ENCODE measurements around the gene TOGARAM2. TPM values are rescaled to one million over a fixed set of nuclear protein-coding genes. Genes with fewer than 3 reads are reported as not detected.

TOGARAM2 gene
- total RNA-seq = 1 to 10 TPM in 1 of 2 donors, under 1 TPM in 1; 0.49 to 2.4 TPM

DNA sequence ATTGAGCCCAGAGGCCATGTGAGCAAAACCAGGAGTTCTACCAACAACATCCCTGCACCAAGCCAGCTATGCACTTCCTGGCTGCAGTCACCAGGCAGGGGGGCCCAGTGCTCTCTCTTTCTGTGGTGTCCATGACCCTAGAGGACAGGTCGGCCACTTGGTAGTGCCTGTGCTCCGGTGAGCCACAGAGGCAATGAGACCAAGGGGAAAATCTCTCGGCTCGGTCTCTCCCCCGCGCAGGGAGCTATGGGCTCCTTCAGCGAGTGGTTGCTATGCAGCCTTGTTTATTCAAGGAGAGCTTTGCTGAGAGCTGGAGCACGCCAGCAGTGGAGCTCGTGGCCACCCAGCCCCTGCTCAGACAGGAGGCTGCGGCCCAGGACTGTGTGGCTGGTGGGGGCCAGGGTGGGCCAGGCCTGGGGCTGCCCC lies at the start of gene TOGARAM2:
TOGARAM2 (plus strand) TSS at position 283 of the 426 bp plus-strand sequence. CDS start 13,537 bp downstream, outside the sequence.
- no peak for DNase-seq (ENCODE audit: low spot score)
- TF ChIP-seq, protein P1, sequence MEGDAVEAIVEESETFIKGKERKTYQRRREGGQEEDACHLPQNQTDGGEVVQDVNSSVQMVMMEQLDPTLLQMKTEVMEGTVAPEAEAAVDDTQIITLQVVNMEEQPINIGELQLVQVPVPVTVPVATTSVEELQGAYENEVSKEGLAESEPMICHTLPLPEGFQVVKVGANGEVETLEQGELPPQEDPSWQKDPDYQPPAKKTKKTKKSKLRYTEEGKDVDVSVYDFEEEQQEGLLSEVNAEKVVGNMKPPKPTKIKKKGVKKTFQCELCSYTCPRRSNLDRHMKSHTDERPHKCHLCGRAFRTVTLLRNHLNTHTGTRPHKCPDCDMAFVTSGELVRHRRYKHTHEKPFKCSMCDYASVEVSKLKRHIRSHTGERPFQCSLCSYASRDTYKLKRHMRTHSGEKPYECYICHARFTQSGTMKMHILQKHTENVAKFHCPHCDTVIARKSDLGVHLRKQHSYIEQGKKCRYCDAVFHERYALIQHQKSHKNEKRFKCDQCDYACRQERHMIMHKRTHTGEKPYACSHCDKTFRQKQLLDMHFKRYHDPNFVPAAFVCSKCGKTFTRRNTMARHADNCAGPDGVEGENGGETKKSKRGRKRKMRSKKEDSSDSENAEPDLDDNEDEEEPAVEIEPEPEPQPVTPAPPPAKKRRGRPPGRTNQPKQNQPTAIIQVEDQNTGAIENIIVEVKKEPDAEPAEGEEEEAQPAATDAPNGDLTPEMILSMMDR (IDR thresholded peaks at IDR 0.05) = no peak
- Histone ChIP-seq H3K36me3 (no peaks in the 10 kb centered on the region), H3K27ac (no peak within 1 kb of the TSS), H3K9me3 (no peaks in the 10 kb centered on the region), H3K4me1 (ENCODE audit: control insufficient read depth in 1 of 2, low read depth in 2 of 2) (peaks cover 0 to 13% of the 10 kb centered on the region in 2 donors), H3K27me3 (replicated peaks; ENCODE audit: insufficient read depth) (no peaks in the 10 kb centered on the region), H3K4me3 (no peak within 1 kb of the TSS)
- no peak for ATAC-seq (ENCODE audit: insufficient number of reproducible peaks, low FRiP score, low read depth)

GRCh38 chr2:28934769-28935168 lies 46.3 kb upstream of the TOGARAM2 start:
- ATAC-seq (ENCODE audit: insufficient number of reproducible peaks, low FRiP score, low read depth) = no peak
- TF ChIP-seq, protein P1 (IDR thresholded peaks at IDR 0.05) = no peak
- no peaks in the 10 kb centered on the region for H3K4me1 ChIP-seq (ENCODE audit: control insufficient read depth in 1 of 2, low read depth in 2 of 2)
- H3K9me3 ChIP-seq = no peaks in the 10 kb centered on the region
- H3K4me3 ChIP-seq = no peak overlapping the region
- no peaks in the 10 kb centered on the region for H3K27me3 ChIP-seq (replicated peaks; ENCODE audit: insufficient read depth)
- no peak overlapping the region for H3K27ac ChIP-seq
- DNase-seq (ENCODE audit: low spot score) = no peak
- H3K36me3 ChIP-seq = peaks cover 7% of the 10 kb centered on the region

DNA sequence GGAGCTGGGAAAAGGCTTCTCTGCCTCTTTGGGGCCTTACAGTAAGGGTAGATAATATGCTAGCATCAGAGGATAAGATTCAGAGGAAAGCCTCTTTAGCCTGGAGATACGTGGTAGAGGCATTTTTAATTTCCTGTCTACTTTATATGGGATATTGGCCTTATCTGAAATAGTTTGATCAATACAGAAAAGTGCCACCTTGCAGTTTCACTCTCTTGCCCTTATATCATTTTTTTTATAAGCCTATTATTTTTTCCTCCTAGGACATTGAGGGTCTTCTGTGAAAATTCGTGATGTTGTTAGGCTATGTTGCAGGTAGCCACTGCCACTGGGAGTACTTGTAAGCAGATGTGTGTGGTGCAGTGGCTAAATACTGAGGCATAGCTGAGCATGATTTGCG lies 40.1 kb upstream of the TOGARAM2 start:
- Histone ChIP-seq H3K4me3 (no peak overlapping the region), H3K4me1 (ENCODE audit: control insufficient read depth in 1 of 2, low read depth in 2 of 2) (no peaks in the 10 kb centered on the region), H3K9me3 (no peaks in the 10 kb centered on the region), H3K27me3 (replicated peaks; ENCODE audit: insufficient read depth) (no peaks in the 10 kb centered on the region), H3K27ac (no peak overlapping the region), H3K36me3 (peaks cover 15% of the 10 kb centered on the region)
- TF ChIP-seq, protein P1 (IDR thresholded peaks at IDR 0.05) = no peak
- DNase-seq (ENCODE audit: low spot score) = no peak
- ATAC-seq (ENCODE audit: insufficient number of reproducible peaks, low FRiP score, low read depth) = no peak

DNA sequence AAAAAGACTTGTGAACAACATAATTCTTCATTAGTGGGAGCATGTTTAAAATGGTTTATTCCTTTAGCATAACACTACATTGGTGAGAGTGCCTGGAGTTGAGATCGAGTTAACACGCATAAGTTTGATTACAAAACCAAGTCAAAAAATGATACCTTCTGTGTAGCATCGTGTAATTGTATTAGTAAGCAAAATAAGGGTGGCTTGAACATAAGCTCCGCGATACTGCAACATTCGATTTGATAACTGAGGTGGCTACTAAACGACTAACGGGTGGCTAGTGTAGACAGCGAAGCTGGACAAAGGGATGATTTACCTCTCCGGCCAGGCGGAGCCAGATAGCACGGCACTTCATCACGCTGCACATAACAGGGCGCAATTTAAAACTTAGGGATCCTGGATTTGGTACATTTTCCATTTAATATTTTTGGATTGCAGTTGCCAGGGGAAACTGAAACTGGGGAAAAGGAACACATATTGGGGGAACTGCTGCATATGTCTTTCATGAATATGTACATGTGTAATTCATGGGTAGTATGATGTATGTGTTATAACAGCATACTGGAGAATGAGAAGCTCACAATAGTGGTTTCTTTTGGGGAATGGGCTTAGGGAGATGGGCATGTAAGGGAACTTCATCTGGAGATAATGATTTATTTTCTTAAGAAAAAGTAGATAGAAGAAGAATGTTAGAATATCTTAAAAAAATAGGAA lies 36.4 kb upstream of the TOGARAM2 start:
- Histone ChIP-seq H3K27me3 (replicated peaks; ENCODE audit: insufficient read depth) (no peaks in the 10 kb centered on the region), H3K4me3 (no peak overlapping the region), H3K9me3 (no peaks in the 10 kb centered on the region), H3K27ac (no peak overlapping the region), H3K4me1 (ENCODE audit: control insufficient read depth in 1 of 2, low read depth in 2 of 2) (no peaks in the 10 kb centered on the region), H3K36me3 (peaks cover 28% of the 10 kb centered on the region)
- TF ChIP-seq, protein P1 (IDR thresholded peaks at IDR 0.05) = no peak
- no peak for DNase-seq (ENCODE audit: low spot score)
- no peak for ATAC-seq (ENCODE audit: insufficient number of reproducible peaks, low FRiP score, low read depth)

GRCh38 chr2:28948160-28948559 lies 32.9 kb upstream of the TOGARAM2 start:
- H3K4me3 ChIP-seq = no peak overlapping the region
- no peak for ATAC-seq (ENCODE audit: insufficient number of reproducible peaks, low FRiP score, low read depth)

More at GRCh38 chr2:28948160-28948559, 32.9 kb upstream of the TOGARAM2 start:
- H3K36me3 ChIP-seq = peaks cover 20% of the 10 kb centered on the region
- H3K9me3 ChIP-seq = no peaks in the 10 kb centered on the region
- no peaks in the 10 kb centered on the region for H3K4me1 ChIP-seq (ENCODE audit: control insufficient read depth in 1 of 2, low read depth in 2 of 2)
- no peak overlapping the region for H3K27ac ChIP-seq
- TF ChIP-seq, protein P1 (IDR thresholded peaks at IDR 0.05) = no peak
- DNase-seq (ENCODE audit: low spot score) = no peak
- H3K27me3 ChIP-seq (replicated peaks; ENCODE audit: insufficient read depth) = no peaks in the 10 kb centered on the region

Measured in thoracic aorta (tissue), 2 donors.